AG09319 (cell line): ENCODE results near the gene PDGFC.

ENCODE experiments used
- DNase-seq: peaks from one replicate; pipeline ENCODE4 v3.0.0-alpha.2; 2010; ENCODE audit warnings: low read depth; ENCODE audit errors: extremely low read depth
- CTCF ChIP-seq: IDR thresholded peaks from 2 replicates; pipeline ENCODE4 v1.5.1; 2011; ENCODE audit warnings: low read depth, mild to moderate bottlenecking, inconsistent platforms, low read length, moderate library complexity

PDGFC gene

GRCh38 chr4:156751486-156751885, 220.1 kb downstream of the PDGFC start:
- no peak for DNase-seq

GRCh38 chr4:156749426-156750403, 221.9 kb downstream of the PDGFC start:
- TF ChIP-seq CTCF, result no peak
- DNase-seq, result no peak

More at GRCh38 chr4:156751486-156751885, 220.1 kb downstream of the PDGFC start:
- no peak for TF ChIP-seq CTCF

GRCh38 chr4:156746111-156746510, 225.5 kb downstream of the PDGFC start:
- no peak for DNase-seq
- TF ChIP-seq CTCF, result no peak

- TF ChIP-seq CTCF, result no peak
- no peak for DNase-seq
Measured at GRCh38 chr4:156738766-156739165, 232.8 kb downstream of the PDGFC start.

GRCh38 chr4:156734965-156735895, 236.4 kb downstream of the PDGFC start:
- DNase-seq, result no peak
- TF ChIP-seq CTCF, result no peak

GRCh38 chr4:156733582-156733981, 238.0 kb downstream of the PDGFC start:
- no peak for TF ChIP-seq CTCF
- DNase-seq, result no peak
